Pancreas (tissue), 10 donors: ENCODE measurements around the gene KAZN. TPM values are rescaled to one million over a fixed set of nuclear protein-coding genes. Genes with fewer than 3 reads are reported as not detected.

ENCODE experiments used
- ATAC-seq, 4 donors: fragments of 200-7000 bp; cut with Tn5 transposase; one replicate each; pipeline versions ENCODE4 v1.8.0 to v1.9.1; 2020; ENCODE audit warnings: mild to moderate bottlenecking in 4 of 4, moderate library complexity in 4 of 4
- DNase-seq, 6 donors: peaks; one replicate each; pipeline ENCODE4 v3.0.0-alpha.2; 2020
- FAIRE-seq: peaks from 2 replicates; lab custom pipeline; 2012; peaks lifted over from hg19 to GRCh38; lab: Jason Lieb, UNC
- H3K27ac ChIP-seq, 4 donors: fragments of 200-600 bp; sonication (generic); 1 replicate in 3 of 4; 2 replicates in 1 of 4; pipeline versions ENCODE4 v1.5.0 to v1.8.0; 2020
- H3K27me3 ChIP-seq, 4 donors: fragments of 200-600 bp; one replicate each; pipeline ENCODE4 v1.8.0; 2021
- H3K36me3 ChIP-seq, 3 donors: fragments of 200-600 bp; sonication (generic) in 1 of 3; one replicate each; pipeline versions ENCODE4 v1.5.0 to v1.8.0; 2020 to 2021
- H3K4me1 ChIP-seq, 3 donors: fragments of 200-600 bp; one replicate each; pipeline ENCODE4 v1.8.0; 2021
- H3K4me3 ChIP-seq, 4 donors: fragments of 200-600 bp; sonication (generic) in 2 of 4; one replicate each; pipeline versions ENCODE4 v1.5.0 to v1.8.0; 2020 to 2021
- H3K9me3 ChIP-seq, 4 donors: fragments of 200-600 bp; one replicate each; pipeline ENCODE4 v1.8.0; 2021
- WGBS, 2 donors: extraction: QIAGEN DNeasy Blood & Tissue Kit; methylation state at CpG; one replicate each; pipeline ENCODE4 v1.1.7; 2013; 5-methylcytosine and 5-hydroxymethylcytosine counted together
- intact Hi-C, 3 donors: fragments of 100-400 bp; cut with DNase I; formaldehyde crosslinking; loops; one replicate each; pipeline versions ENCODE4 v1.11.1 to v1.14.2; 2022
- polyA plus RNA-seq, 2 donors: library from polyadenylated mRNA; stranded (reverse); fragments of 200-250 nt; gene quantifications; one replicate each; pipeline ENCODE4 v1.2.3, GENCODE V29; 2013
- total RNA-seq, 6 donors: library from RNA; stranded (reverse); fragmentation: NEBNext Ultra II Directional in 4 of 6; extraction: Animal tissue kit (Norgen Biotek cat#: 25700) in 4 of 6; gene quantifications; one replicate each; pipeline versions ENCODE4 v1.2.1 to v1.2.4, GENCODE V29; 2021 to 2023
- TF ChIP-seq, protein P1 (sequence below), 4 donors: fragments of 200-600 bp; sonication (generic) in 3 of 4; IDR thresholded peaks; one replicate each; pipeline versions ENCODE4 v1.5.0 to v1.8.0; 2021; ENCODE audit warnings: antibody characterized with exemption in 4 of 4
- donor health status: healthy with polysubstance abuse.
- donor health status: DM: no; HTN: no; CAD: no; lungs with moderate emphysema.
- donor health status: DM: no; HTN: no; CAD: no.
- donor health status: control.
- donor health status: control.
- donor health status: Bipolar disorder and iron deficiency.
- donor health status: DM: yes; HTN: yes; CAD: no.
- donor health status: DM: no; HTN: no; CAD: no.
- donor health status: DM: no; HTN: no; CAD: no.
- donor health status: DM: yes; HTN: yes; CAD: no.

Gene KAZN
- total and polyA plus RNA-seq, 8 donors = 2.4 to 6.0 (median 4.1) TPM

DNA sequence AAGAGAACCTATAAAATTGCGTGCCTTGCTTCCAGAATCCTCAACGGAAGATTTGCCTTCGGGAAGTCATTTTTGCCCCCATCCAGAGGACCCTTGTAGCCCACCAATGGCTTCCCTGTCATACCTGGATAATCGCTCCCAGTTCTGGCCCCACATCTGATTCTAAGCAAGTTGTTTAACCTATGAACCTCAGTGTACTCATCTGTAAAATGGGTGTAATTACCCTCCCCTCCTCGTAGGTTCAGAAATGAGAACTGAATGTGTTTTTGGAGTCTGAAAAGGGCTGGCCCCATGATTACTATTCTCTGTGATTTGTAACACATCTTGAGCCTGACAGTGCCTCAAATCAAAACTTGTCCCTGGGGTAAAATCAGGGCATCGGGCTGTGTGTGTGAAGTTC, 473.5 kb downstream of the KAZN start:
- DNase-seq = no peak
- WGBS, 2 donors = 93 to 97% methylated on average over 6 of the region's 6 CpGs
- no peak for ATAC-seq
- Histone ChIP-seq H3K27ac (no peak overlapping the region), H3K4me1 (no peaks in the 10 kb centered on the region), H3K9me3 (no peaks in the 10 kb centered on the region), H3K36me3 (no peaks in the 10 kb centered on the region), H3K27me3 (no peaks in the 10 kb centered on the region), H3K4me3 (no peak overlapping the region)
- TF ChIP-seq, protein P1, sequence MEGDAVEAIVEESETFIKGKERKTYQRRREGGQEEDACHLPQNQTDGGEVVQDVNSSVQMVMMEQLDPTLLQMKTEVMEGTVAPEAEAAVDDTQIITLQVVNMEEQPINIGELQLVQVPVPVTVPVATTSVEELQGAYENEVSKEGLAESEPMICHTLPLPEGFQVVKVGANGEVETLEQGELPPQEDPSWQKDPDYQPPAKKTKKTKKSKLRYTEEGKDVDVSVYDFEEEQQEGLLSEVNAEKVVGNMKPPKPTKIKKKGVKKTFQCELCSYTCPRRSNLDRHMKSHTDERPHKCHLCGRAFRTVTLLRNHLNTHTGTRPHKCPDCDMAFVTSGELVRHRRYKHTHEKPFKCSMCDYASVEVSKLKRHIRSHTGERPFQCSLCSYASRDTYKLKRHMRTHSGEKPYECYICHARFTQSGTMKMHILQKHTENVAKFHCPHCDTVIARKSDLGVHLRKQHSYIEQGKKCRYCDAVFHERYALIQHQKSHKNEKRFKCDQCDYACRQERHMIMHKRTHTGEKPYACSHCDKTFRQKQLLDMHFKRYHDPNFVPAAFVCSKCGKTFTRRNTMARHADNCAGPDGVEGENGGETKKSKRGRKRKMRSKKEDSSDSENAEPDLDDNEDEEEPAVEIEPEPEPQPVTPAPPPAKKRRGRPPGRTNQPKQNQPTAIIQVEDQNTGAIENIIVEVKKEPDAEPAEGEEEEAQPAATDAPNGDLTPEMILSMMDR (IDR thresholded peaks at IDR 0.05) = no peak
- intact Hi-C loops = no loop called here
- no peak for FAIRE-seq

GRCh38 chr1:15073799-15074308, 475.4 kb downstream of the KAZN start:
- FAIRE-seq (no peak), DNase-seq (no peak), ATAC-seq (no peak)
- intact Hi-C loops = no loop called here
- Histone ChIP-seq H3K9me3 (no peaks in the 10 kb centered on the region), H3K27me3 (no peaks in the 10 kb centered on the region), H3K4me3 (no peak overlapping the region), H3K4me1 (no peaks in the 10 kb centered on the region), H3K36me3 (no peaks in the 10 kb centered on the region), H3K27ac (no peak overlapping the region)
- 90 to 92% methylated on average over 9 of the region's 9 CpGs for WGBS, 2 donors
- TF ChIP-seq, protein P1 (IDR thresholded peaks at IDR 0.05) = no peak

DNA sequence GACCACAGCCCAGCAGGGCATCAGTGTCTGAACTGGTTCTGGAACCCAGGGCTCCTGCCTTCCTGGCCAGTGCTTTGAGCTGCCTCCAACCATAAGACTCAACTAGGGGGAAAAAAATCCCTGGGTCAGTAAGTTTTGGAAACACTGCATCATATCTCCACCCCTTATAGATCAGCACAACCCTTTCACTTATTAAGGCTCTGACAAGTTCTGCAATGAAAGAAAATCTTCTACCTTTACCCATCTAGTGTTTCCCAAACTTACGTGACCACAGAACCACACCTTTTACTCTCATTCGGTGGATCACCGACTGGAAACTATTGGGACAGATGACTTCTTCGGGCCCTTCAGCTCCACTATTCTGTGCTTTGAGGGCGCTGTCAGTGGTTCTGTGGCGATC, 476.7 kb downstream of the KAZN start:
- Histone ChIP-seq H3K4me1 (no peaks in the 10 kb centered on the region), H3K4me3 (no peak overlapping the region), H3K9me3 (no peaks in the 10 kb centered on the region), H3K36me3 (no peaks in the 10 kb centered on the region), H3K27me3 (no peaks in the 10 kb centered on the region), H3K27ac (no peak overlapping the region)
- FAIRE-seq = no peak
- intact Hi-C loops = no loop called here
- no peak for ATAC-seq
- 90 to 92% methylated on average over 6 of the region's 6 CpGs for WGBS, 2 donors
- no peak for DNase-seq
- TF ChIP-seq, protein P1 (IDR thresholded peaks at IDR 0.05) = no peak

DNA sequence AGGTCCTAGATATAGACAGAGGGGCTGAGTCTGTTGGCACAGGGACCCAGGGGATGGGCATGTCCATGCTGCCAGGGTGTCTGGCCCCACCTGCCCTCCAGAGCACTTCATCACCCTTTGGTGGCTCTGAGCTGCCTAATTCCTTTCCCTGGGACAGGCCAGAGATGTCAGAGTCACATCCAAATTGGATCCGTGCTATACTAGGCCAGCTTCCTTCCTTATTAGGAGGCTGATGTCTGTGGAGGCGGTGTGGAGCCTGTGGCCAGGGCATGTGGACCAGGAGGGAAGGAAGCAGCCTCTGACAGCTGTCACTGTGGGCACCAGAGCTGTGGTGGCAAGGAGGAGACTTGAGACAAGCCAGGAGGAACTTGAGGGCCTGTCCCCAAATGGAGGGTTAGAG, 477.3 kb downstream of the KAZN start:
- no peaks in the 10 kb centered on the region for H3K36me3 ChIP-seq
- 76 to 82% methylated on average over 2 of the region's 2 CpGs for WGBS, 2 donors
- H3K4me1 ChIP-seq = no peaks in the 10 kb centered on the region
- no peak overlapping the region for H3K4me3 ChIP-seq
- ATAC-seq (no peak), FAIRE-seq (no peak), DNase-seq (no peak)
- TF ChIP-seq, protein P1 (IDR thresholded peaks at IDR 0.05) = no peak
- intact Hi-C loops = no loop called here
- H3K27ac ChIP-seq = no peak overlapping the region
- no peaks in the 10 kb centered on the region for H3K27me3 ChIP-seq
- H3K9me3 ChIP-seq = no peaks in the 10 kb centered on the region

GRCh38 chr1:15076807-15077206, 478.3 kb downstream of the KAZN start:
- intact Hi-C loops = no loop called here
- 92 to 95% methylated on average over 9 of the region's 9 CpGs for WGBS, 2 donors
- Histone ChIP-seq H3K27ac (no peak overlapping the region), H3K4me1 (no peaks in the 10 kb centered on the region), H3K9me3 (no peaks in the 10 kb centered on the region), H3K36me3 (no peaks in the 10 kb centered on the region), H3K4me3 (no peak overlapping the region), H3K27me3 (no peaks in the 10 kb centered on the region)
- no peak for FAIRE-seq
- TF ChIP-seq, protein P1 (IDR thresholded peaks at IDR 0.05) = no peak
- no peak for ATAC-seq
- no peak for DNase-seq
